Stimulated activated CD8-positive, alpha-beta memory T cell treated with anti-CD3 and anti-CD28 coated beads, Interleukin-4, amount 100 ng/mL, for 24 hours (primary cell): ENCODE results near the gene SLC2A14.
"Not testable (repeated sequence)": the region's sequence is repeated elsewhere in the genome, so short reads cannot be mapped to it uniquely, and the experiment has no call there.

Source experiments
- DNase-seq: peaks from one replicate; pipeline ENCODE4 v3.0.0-alpha.2; 2020; ENCODE audit warnings: low read depth

SLC2A14 gene

DNA sequence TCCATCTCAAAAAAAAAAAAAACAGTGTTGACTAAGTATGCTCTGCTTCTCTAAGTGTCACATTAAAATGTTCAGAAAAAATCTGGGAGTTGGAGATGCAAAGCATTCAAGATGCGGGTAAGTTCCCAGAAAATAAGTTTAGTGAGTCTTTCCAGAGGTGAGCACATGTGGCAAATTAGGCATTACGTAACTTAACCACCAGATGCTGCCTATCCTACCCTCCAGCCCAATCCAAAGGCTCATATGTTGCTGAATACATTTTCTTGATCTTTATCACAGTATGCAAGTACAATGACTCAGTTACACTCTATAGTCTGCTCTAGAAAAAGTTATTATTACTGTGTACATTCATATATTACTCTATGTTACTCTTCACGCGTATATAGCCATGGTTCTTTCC lies 3.6 kb downstream of the SLC2A14 start:
- DNase-seq, result no peak

DNA sequence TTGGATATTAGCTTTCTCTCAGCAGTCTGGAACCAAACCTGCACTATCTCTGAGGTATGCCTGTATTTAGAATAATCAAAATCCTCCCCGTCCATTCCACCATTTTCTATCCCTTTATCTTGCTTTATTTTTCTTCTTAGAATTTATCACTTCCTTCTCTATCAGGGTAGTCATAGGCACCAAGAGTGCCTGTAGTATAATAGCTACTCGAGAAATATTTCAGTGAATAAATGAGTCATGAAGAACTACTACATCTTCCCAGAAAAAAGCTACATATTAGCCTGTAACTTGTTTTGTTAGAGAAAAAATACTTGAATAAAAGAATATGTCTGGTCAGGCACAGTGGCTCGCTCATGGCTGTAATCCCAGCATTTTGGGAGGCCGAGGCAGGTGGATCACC lies 4.3 kb downstream of the SLC2A14 start:
- DNase-seq, result no peak

DNA sequence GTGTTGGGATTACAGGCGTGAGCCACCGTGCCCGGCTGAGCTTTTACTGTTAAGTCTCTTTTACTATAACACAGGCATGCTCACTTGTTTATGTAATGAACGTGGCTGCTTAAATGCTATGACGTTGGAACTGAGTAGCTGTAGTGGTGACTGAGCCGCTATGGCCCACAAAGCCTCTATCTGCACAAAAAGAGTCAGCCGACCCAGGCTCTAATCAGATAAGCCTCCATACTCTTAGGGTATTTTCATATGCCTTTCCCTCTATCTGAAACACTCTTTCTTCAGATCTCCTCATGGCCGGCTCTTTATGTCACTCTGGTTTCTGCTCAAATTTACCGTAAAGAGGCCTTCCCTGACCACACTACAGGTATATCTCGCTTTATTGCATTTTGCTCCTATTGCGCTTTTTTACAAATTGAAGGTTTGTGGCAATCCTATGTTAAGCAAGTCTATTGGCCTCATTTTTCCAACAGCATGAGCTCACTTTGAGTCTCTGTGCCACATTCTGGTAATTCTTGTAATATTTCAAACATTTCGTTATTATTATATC lies 8.0 kb downstream of the SLC2A14 start:
- no peak for DNase-seq

DNA sequence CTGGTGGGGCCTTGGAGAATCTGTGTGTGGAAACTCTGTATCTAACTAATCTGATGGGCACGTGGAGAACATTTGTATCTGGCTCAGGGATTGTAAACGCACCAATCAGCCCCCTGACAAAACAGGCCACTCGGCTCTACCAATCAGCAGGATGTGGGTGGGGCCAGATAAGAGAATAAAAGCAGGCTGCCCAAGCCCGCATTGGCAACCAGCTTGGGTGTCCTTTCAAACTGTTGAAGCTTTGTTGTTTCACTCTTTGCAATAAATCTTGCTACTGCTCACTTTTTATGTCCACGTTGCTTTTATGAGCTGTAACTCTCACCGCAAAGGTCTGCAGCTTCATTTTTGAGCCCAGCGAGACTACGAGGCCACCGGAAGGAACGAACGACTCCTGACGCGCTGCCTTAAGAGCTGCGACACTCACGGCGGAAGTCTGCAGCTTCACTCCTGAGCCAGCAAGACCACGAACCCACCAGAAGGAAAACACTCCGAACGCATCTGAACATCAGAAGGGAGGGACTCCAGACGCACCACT lies 9.8 kb downstream of the SLC2A14 start:
- not testable (repeated sequence) for DNase-seq

DNA sequence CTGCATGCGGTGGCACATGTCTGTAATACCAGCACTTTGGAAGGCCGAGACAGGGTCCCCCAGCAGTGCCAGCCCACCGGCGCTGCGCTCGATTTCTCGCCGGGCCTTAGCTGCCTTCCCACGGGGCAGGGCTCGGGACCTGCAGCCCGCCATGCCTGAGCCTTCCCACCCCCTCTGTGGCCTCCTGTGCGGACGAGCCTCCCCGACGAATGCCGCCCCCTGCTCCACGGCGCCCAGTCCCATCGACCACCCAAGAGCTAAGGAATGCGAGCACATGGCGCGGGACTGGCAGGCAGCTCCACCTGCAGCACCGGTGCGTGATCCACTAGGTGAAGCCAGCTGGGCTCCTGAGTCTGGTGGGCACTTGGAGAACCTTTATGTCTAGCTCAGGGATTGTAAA lies 10.4 kb downstream of the SLC2A14 start:
- not testable (repeated sequence) for DNase-seq

DNA sequence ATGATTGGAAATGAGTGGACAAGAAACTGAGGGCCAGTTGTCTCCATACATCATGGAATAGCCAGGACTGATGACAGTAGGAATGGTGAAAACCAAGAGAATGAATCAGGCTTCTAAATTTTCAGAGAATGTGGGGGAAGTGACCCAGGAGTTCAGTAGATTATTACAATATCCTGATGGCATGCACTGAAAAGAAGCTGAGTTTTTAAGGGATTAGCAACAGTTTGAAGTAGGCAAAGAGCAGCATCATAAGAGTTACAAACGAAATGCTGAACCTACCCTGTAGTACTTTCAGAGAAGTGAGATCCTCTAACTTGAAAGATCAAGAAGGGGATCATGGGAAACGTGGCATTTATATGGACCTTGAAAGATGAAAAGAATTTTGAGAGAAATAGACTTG lies 13.2 kb downstream of the SLC2A14 start:
- DNase-seq, result no peak

DNA sequence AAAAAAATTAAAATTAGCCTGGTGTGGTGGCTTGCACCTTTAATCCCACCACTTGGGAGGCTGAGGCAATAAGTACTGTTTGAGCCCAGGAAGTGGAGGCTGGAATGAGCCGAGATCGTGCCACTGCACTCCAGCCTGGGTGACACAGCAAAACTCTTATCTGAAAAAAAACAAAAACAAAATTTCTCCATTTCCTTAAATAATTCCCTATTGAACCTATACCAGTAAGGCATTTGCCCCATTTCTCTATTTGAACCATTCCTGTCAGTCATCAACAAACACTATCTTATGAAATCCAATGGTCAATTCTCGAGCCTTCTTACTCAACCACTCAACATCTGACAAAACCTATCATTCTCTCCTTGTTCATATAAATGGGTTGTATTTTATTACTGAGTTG lies 14.7 kb downstream of the SLC2A14 start:
- no peak for DNase-seq

DNA sequence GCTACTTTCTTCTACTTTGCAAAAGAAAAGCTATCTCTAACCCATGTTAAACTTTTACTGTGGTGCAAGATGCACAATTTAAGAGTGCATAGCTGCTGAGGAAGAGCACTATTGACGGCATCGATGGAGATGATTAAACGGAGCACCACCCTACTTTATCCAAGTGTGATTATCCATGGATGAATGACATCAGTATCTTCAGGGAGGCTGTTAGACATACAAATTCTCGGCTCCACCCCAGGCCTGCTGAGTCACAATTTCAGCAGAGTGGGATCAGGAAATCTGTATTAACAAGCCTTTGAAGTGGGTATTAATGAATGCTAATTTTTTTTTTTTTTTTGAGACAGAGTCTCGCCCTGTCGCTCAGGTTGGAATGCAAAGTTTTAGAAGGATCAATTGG lies 16.2 kb downstream of the SLC2A14 start:
- no peak for DNase-seq

DNA sequence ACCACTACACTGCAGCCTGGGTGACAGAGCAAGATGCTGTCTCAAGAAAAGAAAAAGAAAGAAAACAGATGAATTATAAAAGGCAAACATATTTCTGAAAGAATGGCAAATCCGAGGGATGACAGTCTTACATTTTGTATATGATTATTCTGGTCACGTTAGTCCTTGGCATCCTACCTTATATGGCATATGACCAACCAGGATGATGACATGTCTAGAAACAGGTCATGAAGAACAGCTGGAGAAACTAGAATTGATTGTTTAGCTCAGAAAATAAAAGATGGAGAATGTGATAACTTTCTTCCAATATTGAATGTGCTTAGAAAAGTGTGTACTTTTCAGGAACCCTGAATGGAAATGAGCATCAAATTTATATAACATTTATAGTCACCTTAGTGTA lies 19.2 kb downstream of the SLC2A14 start:
- DNase-seq, result no peak

DNA sequence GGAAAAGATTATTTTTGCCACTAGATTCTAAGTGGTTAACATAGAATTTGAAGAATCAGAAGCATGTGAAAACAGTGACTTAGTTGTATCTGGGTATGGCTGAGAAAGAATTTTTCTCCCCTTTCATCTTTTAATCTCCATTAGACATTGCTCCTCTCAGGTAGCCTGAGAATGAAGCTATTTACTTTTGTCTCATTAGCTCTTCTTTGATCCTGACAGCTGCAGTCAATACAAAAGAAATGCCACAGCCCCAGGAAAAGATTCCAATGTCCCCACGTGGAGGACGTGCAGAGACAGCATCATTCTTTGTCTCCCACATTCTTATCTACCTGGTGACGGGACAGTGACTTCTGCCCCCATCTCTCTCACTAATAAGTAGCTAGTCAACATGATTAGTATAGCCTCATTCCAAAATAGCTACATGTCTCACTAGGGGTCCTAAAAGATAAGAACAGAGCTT lies 21.1 kb downstream of the SLC2A14 start:
- not testable (repeated sequence) for DNase-seq

DNA sequence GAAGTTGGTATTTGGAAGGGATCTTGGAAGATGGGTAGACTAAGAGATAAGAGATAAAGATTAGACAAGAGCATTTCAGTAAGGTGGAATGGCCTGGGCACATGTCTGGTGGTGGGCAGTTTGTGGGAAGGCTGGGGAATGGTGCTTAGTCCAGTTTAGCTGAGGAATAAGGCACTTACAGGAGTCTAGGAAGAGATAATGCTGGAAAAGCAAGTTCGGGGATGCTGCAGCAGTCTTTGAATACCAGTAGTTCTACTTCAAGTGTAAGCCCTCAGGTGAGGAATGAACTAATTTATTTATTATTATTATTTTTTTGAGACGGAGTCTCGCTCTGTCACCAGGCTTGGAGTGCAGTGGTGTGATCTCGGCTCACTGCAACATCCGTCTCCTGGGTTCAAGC lies 22.6 kb downstream of the SLC2A14 start:
- DNase-seq, result not testable (repeated sequence)

DNA sequence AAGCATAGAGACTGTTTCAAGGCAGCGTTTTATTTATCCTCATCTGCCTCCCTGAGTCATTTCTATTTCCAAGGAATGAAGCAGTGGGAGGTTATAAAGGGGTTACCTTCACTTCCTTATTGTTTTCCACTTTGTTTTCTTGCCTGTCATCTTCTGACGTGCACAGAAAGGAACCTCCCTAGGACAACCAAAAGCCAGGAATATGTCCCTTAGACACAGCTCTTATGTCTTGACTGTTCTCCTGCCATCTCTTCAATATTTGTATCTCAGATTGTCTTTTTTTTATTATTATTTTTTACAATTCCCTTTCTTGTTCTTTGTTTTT lies 24.7 kb downstream of the SLC2A14 start:
- not testable (repeated sequence) for DNase-seq

DNA sequence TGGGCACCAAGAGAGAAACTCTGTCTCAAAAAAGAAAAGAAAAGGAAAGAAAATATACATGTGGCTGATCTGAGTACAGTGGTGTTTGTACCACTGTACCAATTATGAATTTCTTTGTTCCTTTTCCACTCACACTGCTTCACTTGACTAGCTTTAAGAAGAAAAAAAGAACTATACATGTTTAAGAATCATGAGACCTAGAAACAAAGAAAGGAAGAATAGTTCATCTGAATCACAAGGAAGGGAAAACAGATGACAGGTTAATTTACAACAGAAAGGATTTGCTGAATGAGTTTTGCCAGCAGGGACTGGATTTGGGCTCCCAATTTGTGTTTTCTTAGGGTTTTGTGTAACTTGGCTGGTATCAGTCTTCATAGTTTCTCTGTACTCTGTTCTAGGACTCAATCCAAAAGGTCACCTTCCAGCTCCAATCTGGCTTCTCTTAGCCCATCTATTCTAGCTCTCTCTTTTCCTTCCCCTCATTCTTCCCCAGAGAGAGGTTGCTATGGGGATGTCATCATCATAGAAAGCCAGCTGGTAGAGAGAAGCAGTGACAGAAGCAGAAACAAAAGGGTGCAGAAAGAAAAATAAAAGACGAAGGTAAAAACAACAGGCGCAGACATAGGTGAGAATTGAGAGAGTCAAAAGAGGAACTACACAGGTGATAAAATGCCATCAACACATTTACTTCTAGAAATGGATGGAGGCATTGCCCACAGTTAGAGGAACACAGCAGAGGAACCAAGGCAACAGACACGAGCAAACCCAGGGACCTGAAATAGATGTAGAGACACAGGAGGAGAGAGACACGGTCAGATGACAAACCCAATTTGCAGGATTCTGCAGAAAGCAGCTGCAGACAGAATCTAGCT lies 25.3 kb downstream of the SLC2A14 start:
- not testable (repeated sequence) for DNase-seq

DNA sequence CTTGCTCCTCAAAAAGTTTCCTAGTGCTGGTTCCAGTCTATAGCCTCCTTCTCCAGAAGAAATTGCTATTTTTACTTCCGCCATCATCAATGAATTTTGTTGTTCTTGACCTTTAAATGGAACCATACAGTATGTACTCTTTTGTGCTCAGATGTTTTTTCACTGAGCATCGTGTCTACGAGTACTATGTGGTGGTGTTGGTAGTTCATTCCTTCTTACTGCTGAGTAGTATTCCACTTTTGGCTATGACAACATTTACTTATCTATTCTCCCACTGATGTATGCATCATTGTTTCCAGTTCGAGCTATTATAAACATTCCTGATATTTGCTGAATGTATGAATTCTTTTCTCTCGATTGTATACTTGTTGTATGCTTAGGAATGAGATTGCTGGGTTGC lies 28.6 kb downstream of the SLC2A14 start:
- DNase-seq, result no peak

DNA sequence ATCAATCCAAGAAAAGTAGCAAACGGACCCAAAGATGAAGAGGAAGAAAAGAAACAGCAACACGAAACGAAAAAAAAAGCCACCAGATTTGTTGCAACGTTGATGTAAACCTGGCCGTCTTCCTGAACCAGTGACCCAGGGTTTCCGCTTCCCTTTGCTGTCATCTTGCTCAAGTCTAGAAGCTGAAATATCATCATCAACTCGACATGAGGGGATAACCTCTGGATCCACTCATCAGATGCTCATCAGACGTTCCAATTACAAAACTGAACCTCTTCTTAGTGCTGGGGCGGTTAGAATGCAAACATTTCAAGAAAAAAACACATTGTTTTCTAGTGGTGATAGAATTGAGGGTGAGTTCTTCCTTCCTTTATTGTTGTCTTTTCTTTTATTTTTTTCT lies 29.1 kb downstream of the SLC2A14 start:
- DNase-seq, result not testable (repeated sequence)

DNA sequence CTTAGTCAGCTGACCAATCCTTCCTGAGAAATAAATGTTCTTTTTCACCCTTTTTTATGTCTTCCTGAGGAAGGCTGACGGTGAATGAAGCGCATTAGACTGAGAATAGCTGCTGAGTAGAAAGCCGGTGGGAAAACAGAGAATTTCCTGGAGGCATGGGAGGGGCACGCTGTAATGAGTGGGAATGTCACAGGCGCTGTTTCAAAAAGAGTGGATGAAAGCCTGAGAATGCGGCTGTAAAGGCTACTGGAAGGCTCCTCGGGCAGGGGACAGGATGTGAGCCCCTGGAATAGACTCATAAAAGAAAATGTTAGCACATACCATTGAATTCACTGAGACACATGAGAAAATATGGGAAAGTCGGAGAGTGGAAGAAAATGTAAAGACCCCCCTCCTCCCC lies 29.6 kb downstream of the SLC2A14 start:
- not testable (repeated sequence) for DNase-seq

DNA sequence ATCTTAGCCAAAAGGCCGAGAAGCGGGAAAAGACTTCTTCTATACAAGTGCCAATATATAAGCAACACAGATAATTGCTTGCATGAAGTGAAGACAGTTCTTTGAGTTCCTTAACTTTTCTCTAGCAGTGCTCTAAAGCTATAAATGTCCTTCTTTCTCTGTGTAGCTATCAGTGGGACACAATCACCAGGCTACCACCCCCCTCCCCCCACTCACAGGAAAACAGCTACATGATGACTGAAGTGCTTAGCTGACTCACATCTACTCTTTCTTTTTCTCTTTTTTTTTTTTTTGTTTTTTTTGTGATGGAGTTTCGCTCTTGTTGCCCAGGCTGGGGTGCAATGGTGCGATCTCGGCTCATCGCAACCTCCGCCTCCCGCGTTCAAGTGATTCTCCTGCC lies 30.3 kb downstream of the SLC2A14 start:
- DNase-seq, result not testable (repeated sequence)

DNA sequence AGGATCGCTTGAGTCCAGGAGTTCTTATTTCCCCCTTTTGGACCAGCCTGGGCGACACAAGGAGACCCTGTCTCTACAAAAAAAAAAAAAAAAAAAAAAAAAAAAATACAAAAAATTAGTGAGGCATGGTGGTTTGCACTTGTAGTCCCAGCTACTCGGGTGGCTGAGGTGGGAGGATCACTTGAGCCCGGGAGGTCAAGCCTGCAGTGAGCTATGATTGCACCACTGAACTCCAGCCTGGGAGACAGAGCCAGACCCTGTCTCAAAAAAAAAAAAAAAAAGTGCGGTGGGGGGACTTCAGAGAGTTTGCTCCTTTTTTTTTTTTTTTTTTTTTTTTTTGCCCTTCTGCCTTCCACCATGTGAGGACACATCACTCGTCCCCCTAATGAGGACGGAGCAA lies 32.9 kb downstream of the SLC2A14 start:
- not testable (repeated sequence) for DNase-seq

DNA sequence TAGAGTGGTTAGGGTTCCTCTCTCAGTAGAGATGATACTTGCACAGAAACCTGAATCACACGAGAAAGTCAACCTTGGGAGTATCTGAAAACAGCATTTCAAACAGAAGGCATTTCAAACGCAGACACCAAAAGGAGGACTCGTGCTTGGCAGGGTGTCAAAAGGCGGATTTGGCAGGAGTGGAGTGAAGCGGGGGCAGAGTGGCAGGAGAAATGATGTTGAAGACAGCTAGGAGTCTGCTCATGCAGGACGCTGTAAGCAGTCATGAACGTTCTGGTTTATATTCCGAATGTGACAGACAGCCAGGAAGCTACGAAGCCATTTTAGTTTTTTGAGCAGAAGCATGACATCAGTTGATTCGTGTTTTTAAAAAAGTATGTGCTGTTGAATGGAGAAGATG lies 33.5 kb downstream of the SLC2A14 start:
- not testable (repeated sequence) for DNase-seq

DNA sequence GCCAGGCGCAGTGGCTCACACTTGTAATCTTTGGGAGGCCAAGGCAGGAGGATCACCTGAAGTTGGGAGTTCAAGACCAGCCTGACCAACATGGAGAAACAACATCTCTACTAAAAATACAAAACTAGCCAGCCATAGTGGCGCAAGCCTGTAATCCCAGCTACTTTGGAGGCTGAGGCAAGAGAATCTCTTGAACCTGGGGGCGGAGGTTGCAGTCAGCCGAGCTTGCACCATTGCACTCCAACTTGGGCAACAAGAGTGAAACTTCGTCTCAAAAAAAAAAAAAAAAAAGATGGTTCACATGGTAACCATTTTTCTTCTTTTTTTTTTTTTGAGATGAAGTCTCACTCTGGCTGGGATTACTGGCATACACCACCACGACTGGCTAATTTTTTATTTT lies 35.3 kb downstream of the SLC2A14 start:
- DNase-seq, result no peak

DNA sequence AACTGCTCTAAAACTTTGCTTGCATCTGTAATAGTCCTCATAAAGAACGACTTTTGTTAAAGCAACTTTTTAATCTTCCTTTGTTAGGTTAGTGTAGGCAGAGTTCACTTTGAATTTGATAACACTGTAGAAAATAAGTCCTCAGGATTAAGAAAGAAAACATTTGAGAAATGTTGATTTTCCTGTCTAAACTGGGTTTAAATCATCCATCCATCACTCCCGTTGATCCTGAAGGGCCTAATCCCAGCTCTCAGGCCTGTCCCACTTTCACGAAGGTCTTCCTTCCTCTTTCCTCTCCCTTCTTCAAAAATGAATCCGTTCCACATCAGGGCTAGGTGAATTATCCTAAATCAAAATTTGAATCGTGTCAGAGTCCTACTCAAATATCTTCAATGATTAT lies 36.9 kb downstream of the SLC2A14 start:
- DNase-seq, result no peak

DNA sequence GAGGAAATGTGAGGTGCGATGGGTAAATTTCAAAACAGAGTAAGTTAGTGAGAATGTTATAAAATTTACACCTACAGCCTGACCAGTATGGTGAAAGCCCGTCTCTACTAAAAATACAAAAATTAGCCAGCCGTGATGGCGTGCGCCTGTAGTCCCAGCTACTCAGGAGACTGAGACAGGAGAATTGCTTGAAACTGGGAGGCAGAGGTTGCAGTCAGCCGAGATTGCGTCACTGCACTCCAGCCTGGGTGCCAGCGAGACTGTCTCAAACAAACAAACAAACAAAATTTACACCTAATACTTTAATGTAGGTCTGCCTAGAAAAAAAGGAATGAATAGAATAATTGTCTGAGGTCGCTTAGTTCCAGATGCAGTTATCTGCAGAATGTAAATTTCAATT lies 37.6 kb downstream of the SLC2A14 start:
- no peak for DNase-seq

DNA sequence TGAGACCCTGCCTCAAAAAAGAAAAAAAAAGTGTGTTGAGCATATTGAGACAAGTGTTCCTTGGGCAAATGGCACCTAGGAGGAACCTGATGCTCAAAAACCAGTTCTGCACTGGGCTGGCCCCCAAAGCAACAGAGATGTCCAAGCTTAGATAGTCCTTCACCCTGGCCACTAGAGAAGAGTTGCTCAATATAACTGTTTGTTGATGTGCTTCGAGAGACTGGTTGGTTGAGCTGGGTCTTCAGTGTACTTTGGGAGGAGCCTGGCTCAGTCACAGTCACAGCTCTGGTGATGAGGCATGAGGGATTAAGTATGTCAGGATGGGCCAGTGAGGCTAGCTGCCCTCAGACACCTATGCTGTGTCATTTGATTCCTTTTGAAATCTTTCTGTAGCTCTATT lies 38.0 kb downstream of the SLC2A14 start:
- DNase-seq, result no peak

DNA sequence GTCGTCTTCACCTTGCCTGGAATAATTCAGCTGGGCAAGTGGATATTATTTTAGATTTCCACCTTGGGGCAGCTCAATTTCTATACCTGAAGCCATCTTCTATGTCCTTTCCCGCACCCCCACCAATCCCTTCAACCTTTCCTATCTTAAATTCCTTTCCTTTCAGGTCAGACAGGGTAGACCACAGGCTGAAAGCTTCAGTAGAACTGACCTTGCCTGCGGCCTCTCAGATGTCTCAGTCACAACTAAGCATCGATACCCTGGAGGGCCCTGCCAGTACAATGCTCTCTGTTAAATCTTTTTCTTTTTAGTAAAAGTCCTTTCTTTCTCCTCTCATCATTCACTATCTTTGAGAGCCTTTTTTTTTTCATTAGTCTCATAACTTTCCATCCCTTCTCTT lies 38.9 kb downstream of the SLC2A14 start:
- DNase-seq, result no peak
